H1 (cell line): ENCODE measurements around the gene CRY1. TPM values are rescaled to one million over a fixed set of nuclear protein-coding genes. Genes with fewer than 3 reads are reported as not detected.

Experiments
- ATF2 ChIP-seq: IDR thresholded peaks from 2 replicates; pipeline ENCODE4 v1.6.1; 2012; ENCODE audit warnings: low read length, inconsistent platforms
- BRCA1 ChIP-seq: IDR thresholded peaks from 2 replicates; pipeline ENCODE4 v1.6.1; 2012; ENCODE audit warnings: low read depth, low read length, improper control_type of control experiment
- CBX8 ChIP-seq: fragments of 300-800, 300-1000 bp; sonication (generic); IDR thresholded peaks from 2 replicates; pipeline ENCODE4 v1.7.1; 2016; ENCODE audit warnings: low read depth, low read length, borderline replicate concordance
- CHD1 ChIP-seq: IDR thresholded peaks from 2 replicates; pipeline ENCODE4 v1.6.1; 2012; ENCODE audit warnings: low read depth, low read length, improper control_type of control experiment
- CHD2 ChIP-seq: IDR thresholded peaks from 2 replicates; pipeline ENCODE4 v1.6.1; 2012; ENCODE audit warnings: low read length, improper control_type of control experiment
- CREB1 ChIP-seq: IDR thresholded peaks from 2 replicates; pipeline ENCODE4 v1.6.1; 2012; ENCODE audit warnings: inconsistent platforms
- CTBP2 ChIP-seq: IDR thresholded peaks from 2 replicates; pipeline ENCODE4 v1.7.0; 2011; ENCODE audit warnings: borderline replicate concordance, mild to moderate bottlenecking, moderate library complexity, mixed read lengths, low read length; ENCODE audit not compliant: insufficient read depth, insufficient read length
- GTF2F1 ChIP-seq: IDR thresholded peaks from 2 replicates; pipeline ENCODE4 v1.6.1; 2012; ENCODE audit warnings: low read depth, low read length, improper control_type of control experiment, borderline replicate concordance
- HDAC2 ChIP-seq, 2 experiments: fragments of 300-600 bp in 1 of 2; sonication (generic) in 1 of 2; IDR thresholded peaks; 2 replicates each; pipeline ENCODE4 v1.6.1; 2011 to 2012; ENCODE audit warnings: low read depth in 2 of 2, low read length in 2 of 2, mild to moderate bottlenecking in 2 of 2, moderate library complexity in 2 of 2, borderline replicate concordance in 1 of 2, inconsistent platforms in 1 of 2
- JUND ChIP-seq: IDR thresholded peaks from 2 replicates; pipeline ENCODE4 v1.6.1; 2011; ENCODE audit warnings: mild to moderate bottlenecking, improper control_type of control experiment, low read length
- KDM1A ChIP-seq: fragments of 200-600, 300-600 bp; sonication (generic); IDR thresholded peaks from 2 replicates; pipeline ENCODE4 v1.7.1; 2016; ENCODE audit warnings: mild to moderate bottlenecking, low read length, borderline replicate concordance
- KDM5A ChIP-seq: fragments of 200-600 bp; IDR thresholded peaks from 2 replicates; pipeline ENCODE4 v1.7.1; 2012; ENCODE audit warnings: mild to moderate bottlenecking, low read length, inconsistent platforms, mixed read lengths
- MAFK ChIP-seq: IDR thresholded peaks from 2 replicates; pipeline ENCODE4 v1.6.1; 2012; ENCODE audit warnings: low read depth, mild to moderate bottlenecking, improper control_type of control experiment, low read length
- POLR2A ChIP-seq, 2 experiments: IDR thresholded peaks; 1 replicate in 1 of 2; 2 replicates in 1 of 2; pipeline ENCODE4 v1.6.1; 2011; ENCODE audit warnings: low read depth in 2 of 2, low read length in 2 of 2, mild to moderate bottlenecking in 2 of 2; ENCODE audit errors: control extremely low read depth in 1 of 2
- RBBP5 ChIP-seq: IDR thresholded peaks from 2 replicates; pipeline ENCODE4 v1.7.1; 2012; ENCODE audit warnings: low read depth, mild to moderate bottlenecking, inconsistent platforms, low read length, moderate library complexity, borderline replicate concordance
- RFX5 ChIP-seq: IDR thresholded peaks from 2 replicates; pipeline ENCODE4 v1.6.1; 2011; ENCODE audit warnings: low read depth, low read length, improper control_type of control experiment, borderline replicate concordance
- RXRA ChIP-seq: IDR thresholded peaks from 2 replicates; pipeline ENCODE4 v1.6.1; 2011; ENCODE audit warnings: low read depth, mild to moderate bottlenecking, low read length, moderate library complexity; ENCODE audit not compliant: insufficient read depth
- SIRT6 ChIP-seq: IDR thresholded peaks from one replicate; pipeline ENCODE4 v1.7.1; 2012; ENCODE audit warnings: low read length, inconsistent platforms
- SIX5 ChIP-seq: IDR thresholded peaks from 2 replicates; pipeline ENCODE4 v1.6.1; 2011; ENCODE audit warnings: mild to moderate bottlenecking, low read depth, low read length
- SP2 ChIP-seq: IDR thresholded peaks from 2 replicates; pipeline ENCODE4 v1.6.1; 2012; ENCODE audit warnings: mild to moderate bottlenecking, low read length, inconsistent platforms
- SP4 ChIP-seq: IDR thresholded peaks from 2 replicates; pipeline ENCODE4 v1.6.1; 2012; ENCODE audit warnings: low read length, inconsistent platforms
- TAF1 ChIP-seq: IDR thresholded peaks from 2 replicates; pipeline ENCODE4 v1.6.1; 2011; ENCODE audit warnings: mild to moderate bottlenecking, low read depth, low read length
- TCF12 ChIP-seq: IDR thresholded peaks from 2 replicates; pipeline ENCODE4 v1.6.1; 2011; ENCODE audit warnings: low read depth, mild to moderate bottlenecking, low read length
- TEAD4 ChIP-seq: IDR thresholded peaks from 2 replicates; pipeline ENCODE4 v1.6.1; 2012; ENCODE audit warnings: low read depth, low read length, inconsistent platforms, mixed read lengths
- YY1 ChIP-seq: IDR thresholded peaks from 2 replicates; pipeline ENCODE4 v1.6.1; 2011; ENCODE audit warnings: low read depth, mild to moderate bottlenecking, low read length
- polyA plus RNA-seq, 7 experiments: library from polyadenylated mRNA; depleted of rRNA in 3 of 7; stranded (reverse) in 5 of 7; unstranded in 2 of 7; fragments of >200 nt in 5 of 7; fragments of 200-250 nt in 2 of 7; gene quantifications; 1 replicate in 5 of 7; 2 replicates in 1 of 7; 4 replicates in 1 of 7; pipeline versions ENCODE4 v1.2.1 to v1.2.3, GENCODE V29; 2011 to 2013; ENCODE audit warnings: missing spikeins in 2 of 7, mixed read lengths in 2 of 7
- total RNA-seq: library from RNA; stranded (reverse); fragmentation: NEBNext Ultra II Directional; extraction: Animal tissue kit (Norgen Biotek cat#: 25700); gene quantifications from 2 replicates; pipeline ENCODE4 v1.2.1, GENCODE V29; 2021

The CRY1 gene
- total and polyA plus RNA-seq, 2 of the 8 experiments (the other 6 are each of a cell fraction or from before 2014, with no cell fraction given), result 13.6 to 25.1 TPM

- TF ChIP-seq RFX5 (no peak), SIX5 (no peak), CHD1 (no peak), ATF2 (no peak), SP4 (no peak), TCF12 (no peak), SP2 (no peak), CTBP2 (no peak), JUND (no peak), CREB1 (peak; percentile 61; the same call in 1 of the 2 replicates), RXRA (no peak), HDAC2 (IDR thresholded peaks at IDR 0.05; ENCODE audit: borderline replicate concordance in 1 of 2, low read depth in 2 of 2, low read length in 2 of 2) (no peak), TEAD4 (no peak), CHD2 (peak; percentile 31; the same call in 1 of the 2 replicates), CBX8 (no peak), BRCA1 (no peak), KDM5A (no peak), KDM1A (no peak), MAFK (no peak), POLR2A (IDR thresholded peaks at IDR 0.05; ENCODE audit: control extremely low read depth in 1 of 2, low read depth in 2 of 2, low read length in 2 of 2) (peak in 1 of 2 experiments; percentile 73; a peak in 2 of 3 replicates), GTF2F1 (no peak), RBBP5 (peak; percentile 36; the same call in 1 of the 2 replicates), TAF1 (peak; percentile 62; the same call in 1 of the 2 replicates), SIRT6 (no peak), YY1 (no peak)
Measured at GRCh38 chr12:106986625-106987389, 106.5 kb downstream of the CRY1 start, which contains the start of gene MTERF2 (continued).
